HG03097 (cell line): Measurements from ENCODE around the gene CDH5.

ENCODE experiments used
- ATAC-seq: cut with Tn5 transposase; IDR thresholded peaks from one replicate; pipeline ENCODE4 v1.9.1; 2021; ENCODE audit not compliant: unreplicated experiment, low FRiP score

CDH5 gene

DNA sequence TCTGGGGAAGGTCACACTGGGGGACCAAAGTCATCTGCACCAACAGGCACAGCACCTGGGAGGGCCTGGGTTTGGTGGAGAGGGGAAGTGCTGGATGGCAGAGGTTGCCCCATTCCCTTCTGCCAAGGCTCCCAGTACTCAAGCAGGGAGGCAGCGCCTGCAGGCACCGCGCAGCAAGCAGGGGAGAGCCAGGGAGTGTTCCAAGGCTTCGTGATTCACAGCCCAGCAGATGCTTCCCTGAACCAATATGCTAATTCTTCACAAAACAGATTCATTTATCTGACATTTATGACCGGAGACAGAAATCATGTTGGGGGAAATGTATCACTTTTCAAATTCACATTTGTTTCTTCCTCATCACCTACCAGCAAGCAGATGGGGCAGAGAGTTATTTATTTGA, 13.4 kb upstream of the CDH5 start:
- no peak for ATAC-seq

DNA sequence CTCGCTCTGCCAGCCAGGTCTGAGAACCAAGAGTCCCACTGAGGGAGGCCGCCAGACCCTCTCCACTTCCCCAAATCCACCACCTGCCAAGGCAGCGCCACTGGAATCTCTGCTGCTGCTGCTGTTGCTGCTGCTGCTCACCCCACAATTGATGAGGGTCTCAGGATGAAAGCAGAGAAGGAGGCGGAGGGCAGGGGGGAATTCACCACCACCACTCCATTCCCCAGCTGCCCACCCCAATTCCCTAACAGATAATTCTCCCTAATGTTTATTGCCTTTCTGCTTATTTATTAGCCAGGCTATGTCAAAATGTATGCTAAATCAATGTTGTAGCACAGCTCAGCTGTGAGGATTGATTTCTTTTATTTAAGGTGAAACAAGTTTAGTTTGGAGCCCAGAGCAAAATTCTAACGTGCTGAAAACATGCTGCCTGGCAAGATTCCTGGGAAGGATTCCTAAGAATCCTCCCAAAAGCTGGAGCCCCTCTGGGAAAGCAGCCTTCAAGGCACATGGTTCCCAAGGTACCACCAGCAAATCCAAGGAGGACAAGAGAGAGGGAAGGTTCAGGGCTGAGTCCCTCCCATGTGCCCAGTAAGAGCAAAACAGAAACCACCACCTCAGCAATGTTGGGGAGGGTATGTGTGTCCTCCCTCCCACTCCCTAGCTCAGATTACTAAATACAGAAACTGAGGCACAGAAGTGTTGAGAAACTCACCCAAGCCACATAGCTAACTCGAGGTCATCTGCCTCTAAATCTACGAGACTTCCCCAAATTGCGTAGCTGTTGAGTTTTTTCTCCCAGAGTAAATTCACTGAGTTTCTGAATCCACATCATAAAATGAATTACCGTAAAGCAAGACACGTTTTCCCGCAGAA, 12.2 kb upstream of the CDH5 start:
- ATAC-seq, result no peak

DNA sequence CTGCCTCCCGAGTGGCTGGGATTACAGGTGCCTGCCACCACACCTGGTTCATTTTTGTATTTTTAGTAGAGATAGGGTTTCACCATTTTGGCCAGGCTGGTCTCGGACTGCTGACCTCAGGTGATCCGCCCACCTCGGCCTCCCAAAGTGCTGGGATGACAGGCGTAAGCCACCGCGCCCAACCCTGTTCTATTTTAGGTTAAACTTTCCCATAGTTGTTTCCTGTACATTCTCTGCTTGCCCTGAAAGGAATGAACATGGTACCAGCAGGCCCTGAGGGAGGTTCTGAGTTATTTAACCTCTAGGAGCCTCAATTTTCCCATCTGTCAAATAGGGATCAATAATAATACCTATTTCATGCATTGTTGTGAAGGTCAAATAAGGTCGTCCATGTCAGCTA, 11.0 kb upstream of the CDH5 start:
- no peak for ATAC-seq

DNA sequence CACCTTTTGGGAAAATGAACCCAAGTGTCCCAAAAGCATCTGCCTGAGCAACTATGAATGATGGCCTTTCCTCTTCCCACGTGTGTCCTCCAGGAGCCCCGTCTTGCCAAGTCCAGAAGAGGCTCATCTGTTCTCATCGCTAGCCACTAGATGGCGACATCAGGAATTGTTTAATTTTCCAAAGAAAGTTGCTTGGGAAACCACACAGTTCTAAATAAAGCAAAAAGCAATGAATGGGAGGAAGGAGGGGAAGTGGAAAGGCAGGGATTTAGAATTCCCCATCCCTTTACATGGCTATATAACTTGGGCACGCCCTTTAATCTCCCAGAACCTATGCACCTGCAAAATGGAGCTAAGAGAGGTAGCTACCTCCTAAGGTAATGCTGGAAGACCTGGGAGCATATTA, 9.0 kb upstream of the CDH5 start:
- no peak for ATAC-seq

DNA sequence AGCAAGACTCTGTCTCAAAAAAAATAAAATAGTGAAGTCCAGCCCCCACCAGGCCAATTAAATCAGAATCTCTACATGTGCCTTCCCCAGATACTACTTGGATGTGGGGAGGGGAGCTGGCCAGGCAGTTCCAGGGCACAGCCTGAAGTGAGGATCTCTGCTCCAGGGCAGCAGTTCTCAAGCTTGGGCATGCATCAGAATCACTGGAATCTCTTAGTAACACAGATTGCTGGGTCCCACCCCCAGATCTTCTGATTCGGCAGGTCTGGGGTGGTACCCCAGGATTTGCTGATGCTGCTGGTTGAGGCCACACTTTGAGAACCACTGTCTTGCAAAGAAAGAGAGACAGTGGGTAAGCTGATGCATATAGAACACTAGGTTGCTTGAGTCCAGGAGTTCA, 8.3 kb upstream of the CDH5 start:
- no peak for ATAC-seq

DNA sequence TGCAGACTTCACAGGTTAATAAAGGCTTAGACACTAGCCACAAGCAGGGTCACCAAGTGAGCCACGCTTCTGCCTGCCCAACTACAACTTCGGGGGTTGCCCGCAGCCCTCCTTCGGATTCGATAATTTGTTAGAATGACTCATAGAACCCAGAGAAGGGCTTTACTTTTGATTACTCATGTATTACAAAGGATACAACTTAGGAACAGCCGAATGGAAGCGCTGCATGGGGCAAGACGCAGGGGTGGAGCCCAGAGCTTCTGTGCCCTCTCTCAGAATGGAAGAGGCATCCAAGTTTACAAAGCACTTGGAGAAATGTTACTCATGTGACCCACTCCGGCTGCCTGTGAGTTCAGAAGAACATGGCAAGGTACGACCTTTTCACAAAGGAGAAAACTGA, 7.5 kb upstream of the CDH5 start:
- no peak for ATAC-seq

DNA sequence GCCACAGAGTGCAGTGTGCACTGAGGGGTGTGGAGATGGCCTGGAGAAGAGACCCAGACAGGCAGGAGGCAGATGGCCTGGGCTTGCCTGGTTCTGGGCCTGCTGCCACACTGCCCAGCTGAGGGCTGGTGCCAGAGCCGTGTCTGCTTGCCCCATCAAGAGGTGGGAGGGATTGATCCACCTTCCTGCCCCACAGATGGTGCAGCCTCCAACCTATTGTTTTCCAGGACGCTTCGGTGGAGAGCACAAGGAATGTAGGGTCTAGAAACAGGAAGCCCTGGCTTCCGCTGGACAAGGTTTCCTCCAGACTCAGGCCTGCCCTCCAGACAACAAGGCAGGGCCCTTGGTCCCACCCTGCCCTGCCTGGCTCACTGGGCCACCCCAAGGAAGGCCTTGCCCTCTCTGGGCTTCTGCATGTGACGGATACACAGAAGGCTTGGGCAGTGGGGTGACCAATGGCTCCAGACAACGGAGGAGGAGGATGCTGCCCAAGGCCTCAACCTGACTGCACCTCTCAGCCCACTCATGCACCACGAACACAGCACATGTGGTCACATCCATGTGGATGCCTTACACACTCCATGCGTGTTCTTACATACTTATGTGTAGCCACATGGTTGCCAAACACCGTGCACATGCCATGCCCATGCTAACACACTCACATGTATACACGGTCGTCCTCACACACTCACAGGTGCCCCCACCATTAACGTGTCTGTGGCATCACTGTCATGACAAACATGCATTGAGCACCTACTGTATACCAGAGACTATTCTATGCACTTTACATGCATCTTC, 6.5 kb upstream of the CDH5 start:
- ATAC-seq, result no peak

DNA sequence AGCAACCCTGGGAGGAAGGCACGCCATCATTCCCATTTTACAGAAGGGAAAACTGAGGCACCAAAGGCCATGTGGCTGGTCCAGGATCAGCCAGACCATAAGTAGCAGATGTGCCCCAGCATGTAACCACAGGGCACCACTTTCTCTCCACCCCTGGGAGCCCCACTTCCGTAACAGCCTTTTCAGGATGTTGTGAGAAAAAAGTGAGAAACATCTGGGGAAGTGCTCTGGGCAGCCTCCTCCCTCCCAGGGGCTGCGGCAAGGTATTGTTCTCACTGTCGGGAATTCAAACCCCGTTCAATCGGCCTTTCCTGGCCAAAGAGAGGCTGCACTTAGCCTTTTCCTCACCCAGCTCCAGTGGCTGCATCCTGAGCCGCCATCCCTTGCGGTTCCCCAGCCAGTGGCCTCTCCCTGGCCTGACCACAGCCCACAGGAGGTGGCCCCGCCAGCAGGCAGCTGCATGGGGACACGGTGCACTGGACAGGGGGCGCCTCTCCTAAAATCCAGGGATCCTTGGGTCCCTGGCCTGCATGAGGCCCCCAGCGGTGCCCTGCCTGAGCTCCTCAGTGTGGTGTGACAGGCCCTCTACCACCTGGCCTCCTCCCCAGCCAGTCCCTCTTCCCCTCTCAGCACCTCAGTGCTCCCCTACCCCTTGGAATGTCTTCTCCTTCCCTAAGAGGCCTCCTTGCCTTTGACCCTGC, 5.7 kb upstream of the CDH5 start:
- no peak for ATAC-seq

DNA sequence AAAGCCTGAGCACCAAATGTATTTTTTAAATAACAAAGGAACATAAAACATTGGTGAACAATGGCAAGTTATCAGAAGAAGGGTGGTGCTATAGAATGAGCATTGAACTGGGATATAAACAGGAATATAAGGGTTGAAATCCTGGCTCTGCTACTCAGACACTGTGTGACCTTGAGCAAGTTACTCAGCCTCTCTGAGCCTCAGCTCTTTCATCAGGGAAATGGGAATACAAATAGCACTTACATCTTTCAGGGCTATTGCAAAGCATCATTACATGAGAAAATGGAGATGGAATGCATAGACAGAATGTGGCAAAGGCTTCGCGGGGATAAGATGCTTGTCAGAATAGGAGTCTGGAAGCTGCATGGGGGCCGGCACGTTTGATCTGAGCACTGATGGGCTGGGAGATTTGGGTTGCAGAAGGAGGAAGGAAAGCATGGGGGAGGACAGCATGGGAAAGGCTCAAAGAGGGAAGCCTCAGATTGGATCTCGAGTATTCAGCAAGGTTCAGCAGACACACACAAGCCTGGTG, 4.8 kb upstream of the CDH5 start:
- ATAC-seq, result no peak

DNA sequence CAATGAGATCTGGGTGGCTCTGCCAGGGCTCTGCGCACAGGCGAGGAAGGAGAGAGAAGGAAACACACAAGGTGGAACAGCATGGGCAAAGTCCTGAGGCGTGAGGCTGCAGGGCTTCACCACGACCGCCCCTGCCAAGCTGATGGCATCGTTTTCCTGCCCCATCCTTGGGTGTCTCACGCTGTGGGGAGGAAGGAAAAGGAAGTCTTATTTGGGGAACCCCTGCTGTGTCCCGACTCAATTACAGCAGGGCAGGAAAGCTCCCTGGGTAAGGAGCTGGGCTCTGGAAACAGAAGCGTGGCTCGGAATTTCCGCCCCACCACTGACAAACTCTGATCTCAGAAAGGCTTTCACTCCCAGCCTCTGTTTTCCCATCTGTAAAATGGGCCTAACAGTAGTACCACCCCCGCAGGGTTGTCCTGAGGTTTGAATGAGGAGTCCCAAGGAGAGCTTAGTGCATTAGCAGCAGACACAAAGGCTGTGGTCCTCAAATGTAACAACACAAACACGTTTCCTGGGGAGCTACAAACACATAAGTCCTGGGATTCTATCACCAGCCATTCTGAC, 3.2 kb upstream of the CDH5 start:
- ATAC-seq, result no peak

DNA sequence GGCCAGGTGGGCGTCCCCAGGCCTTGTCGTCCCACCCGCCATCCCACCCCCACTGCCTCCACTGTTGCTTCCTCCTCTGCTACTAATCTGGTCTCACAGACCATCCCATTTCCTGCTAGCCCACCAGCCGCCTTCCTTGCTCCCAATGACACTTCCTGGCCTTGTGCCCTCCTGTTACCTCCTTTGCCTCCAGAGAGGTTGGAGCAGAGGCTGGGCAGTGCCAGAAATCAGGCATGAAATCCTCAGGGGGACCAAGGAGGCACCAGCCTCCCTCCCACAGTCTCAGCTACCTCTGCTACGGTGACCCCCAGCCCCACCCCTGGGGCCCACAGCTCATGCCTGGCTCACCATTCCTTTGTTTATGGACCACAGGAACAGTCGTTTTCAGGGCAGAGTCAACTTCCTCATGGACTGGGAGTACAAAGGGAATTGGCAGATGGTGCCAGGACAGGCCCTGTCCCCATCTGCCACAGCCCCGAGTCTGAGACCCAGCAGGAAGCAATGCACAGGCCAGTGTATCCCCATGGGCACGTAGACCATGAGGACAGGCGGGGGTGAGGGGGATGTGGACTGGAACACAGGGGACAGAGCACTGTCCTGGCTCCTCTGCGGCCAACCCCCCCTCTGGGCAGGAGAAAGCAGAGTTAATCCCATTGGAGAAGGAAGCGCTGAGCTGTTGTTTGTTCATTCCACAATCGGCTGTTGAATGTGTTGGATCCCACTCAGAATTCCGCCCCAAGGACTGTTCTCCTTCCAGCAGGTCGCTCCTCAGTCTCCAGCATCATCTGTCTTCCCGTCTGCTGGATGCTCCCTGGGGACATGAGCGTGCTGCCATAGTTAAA, 2.2 kb upstream of the CDH5 start:
- no peak for ATAC-seq

DNA sequence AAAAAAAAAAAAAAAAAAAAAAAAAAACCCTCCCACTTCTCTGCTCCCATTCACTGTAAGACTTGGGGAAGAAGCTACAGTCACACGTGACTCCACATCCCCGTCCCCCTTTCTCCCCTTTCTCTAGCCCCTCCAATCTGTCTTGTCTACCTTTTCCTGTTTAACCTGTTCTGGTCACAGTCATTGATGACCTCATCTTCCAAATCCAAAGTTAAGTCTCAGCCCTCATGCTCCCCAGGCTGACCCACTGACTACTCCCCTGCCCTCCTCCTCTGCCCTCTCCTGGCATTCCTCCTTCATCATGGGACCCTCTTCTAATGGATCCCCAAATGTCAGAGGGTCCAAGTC, 1.6 kb upstream of the CDH5 start:
- ATAC-seq, result no peak

DNA sequence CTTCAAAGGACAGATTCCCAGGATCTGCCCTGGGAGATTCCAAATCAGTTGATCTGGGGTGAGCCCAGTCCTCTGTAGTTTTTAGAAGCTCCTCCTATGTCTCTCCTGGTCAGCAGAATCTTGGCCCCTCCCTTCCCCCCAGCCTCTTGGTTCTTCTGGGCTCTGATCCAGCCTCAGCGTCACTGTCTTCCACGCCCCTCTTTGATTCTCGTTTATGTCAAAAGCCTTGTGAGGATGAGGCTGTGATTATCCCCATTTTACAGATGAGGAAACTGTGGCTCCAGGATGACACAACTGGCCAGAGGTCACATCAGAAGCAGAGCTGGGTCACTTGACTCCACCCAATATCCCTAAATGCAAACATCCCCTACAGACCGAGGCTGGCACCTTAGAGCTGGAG, 840 bp upstream of the CDH5 start:
- ATAC-seq, result no peak

DNA sequence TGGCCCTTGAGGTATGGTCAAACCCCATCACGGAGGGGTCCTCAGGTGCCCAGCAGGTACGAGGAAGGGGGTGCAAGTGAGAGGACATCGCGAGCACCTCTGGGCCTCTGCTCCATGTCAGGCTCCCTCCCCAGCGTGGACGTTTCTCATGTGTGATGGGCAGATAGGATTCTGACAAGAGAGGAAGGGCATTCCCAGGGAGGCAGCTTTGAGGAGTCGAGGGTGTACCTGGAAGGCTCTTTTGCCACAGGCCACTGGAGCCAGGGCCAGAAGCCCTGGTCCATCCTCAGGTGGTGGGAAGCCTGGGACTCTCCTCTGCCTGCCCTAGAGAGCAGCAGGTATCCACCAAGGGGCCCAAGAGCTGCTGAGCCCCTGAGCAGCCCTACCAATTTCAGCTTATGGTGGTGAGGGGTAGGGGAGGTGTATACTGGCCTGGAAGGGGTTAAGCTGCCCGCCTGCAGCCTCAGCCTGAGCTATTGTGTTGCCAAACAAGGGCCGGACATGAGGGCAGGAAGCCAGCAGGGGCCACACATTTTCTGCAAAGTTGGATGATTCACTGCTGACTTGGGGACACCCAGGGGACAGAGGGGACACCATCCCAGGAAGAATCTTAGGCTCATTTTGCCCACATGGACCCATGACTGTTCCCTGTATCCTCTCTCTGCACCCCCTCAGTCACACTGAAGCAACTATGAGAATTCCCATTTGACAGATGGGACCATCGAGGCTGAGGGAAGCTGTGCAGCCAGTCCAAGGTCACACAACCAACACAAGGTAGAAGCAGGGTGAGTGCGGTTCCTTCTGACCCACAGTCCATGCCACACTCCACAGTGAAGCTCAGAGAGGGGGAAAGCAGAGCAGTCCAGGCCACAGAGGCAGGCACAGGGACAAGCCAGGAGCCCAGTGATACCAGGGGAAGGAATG, 1.7 kb downstream of the CDH5 start:
- ATAC-seq, result no peak

DNA sequence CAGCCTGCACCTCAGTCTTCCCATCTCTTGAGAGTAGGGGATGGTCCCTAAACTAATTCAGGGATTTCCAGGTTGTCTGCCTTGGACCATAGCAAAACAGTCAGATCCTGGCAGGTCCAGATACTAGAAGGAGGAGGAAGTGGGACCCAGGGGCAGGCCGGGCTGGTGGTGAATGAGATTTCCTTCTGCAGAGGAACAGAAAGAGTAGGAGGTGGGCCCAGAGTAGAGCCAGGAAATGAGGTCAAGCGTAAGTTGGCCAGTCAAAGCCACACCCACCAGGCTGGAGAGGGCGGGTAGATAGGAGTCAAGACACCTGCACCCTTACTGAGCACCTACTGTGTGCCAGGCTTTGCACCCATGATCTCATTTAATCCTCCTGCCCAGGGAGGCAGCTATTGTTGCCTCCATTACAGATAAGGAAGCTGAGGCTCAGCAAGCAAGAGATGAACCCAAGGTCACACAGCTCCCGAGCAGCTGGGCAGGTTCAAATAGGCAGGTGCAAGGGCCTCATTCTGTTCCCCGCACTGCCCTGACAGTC, 2.6 kb downstream of the CDH5 start:
- no peak for ATAC-seq

DNA sequence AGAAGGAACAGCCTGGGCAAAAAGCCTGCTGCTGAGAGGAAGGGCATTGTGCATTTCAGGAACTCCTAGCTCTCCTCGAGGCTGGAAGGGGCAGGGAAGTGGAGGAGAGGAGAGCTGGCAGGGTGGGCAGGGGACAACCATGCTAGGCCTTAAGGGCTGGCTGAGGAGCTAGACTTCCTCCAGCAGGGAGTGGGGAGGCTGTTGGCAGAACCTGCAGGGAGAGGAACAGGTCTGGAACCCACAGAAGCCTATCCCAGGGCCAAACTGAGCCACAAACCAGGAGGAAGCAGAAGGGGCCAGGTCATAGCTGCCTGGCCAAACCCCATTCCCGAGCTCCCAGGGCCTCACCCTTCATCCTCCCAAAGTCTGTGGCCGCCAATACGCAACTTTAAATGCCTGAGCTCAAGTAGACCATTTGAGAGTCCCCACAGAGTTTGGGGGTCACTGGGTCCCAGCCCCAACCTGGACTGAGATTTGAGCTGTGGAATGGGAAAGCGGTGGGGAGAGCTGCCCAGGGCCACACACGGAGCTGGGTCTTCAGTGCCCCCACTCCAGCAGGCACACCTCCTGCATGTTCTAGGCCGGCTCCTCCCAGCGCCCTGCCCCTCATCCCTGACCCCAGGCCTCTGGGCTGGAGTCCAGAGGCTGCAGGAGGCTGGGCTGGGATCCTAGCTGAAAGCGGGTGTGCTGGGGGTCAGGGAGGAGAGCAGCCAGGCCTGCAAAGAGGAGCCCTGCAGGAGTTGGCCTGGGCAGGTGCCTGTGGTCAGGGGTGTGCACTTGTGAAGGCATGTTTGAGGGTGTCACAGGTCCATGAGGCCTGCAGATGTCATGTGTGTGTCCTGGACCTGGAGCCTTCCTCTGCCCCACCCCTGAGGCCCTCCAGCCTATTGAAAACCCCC, 4.5 kb downstream of the CDH5 start:
- no peak for ATAC-seq

DNA sequence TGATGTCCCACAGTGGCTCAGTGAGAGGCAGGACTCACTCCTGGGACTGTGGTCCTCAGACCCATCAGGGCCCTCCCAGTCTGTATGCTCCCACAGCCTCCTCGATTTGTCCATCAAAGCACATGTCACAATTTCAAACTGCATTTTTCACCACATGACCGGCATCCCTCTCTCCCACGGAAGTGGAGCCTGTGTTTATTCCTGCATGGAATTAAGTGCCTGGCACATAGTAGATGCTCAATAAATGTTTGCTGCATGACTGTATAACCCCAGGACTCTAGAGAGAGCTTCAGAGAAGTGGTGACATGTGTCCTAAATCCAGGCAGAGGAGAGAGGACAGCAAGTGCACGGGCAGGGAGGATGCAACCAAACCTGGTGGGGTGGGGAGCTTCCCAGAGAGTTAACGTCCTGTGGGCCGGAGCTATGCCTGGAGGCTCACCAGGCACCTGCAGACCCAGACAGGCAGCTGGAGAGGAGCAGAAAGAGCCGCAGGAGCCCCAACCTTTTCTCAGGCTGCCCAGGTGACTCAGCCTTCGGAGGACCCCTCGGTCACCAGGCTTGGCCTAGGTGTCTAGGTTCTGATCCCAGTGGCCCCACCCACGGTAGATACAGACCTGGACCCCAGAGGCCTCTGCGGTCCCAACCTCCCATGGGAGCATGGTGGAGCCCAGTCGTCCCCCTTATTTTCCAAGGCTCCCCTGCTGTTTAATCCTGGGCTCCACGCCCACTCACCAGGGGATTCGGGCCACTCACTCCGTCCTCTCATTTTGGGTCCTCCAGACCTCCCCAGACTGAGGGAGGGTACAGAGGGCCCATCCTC, 5.8 kb downstream of the CDH5 start:
- no peak for ATAC-seq
